Hepatocyte (in vitro differentiated cells): ENCODE data around the gene SPHK2.

Source experiments
- EZH2phosphoT487 ChIP-seq: fragments of 200-600 bp; sonication (generic); IDR thresholded peaks from one replicate; pipeline ENCODE4 v1.6.1; 2018; ENCODE audit warnings: antibody characterized with exemption, mild to moderate bottlenecking, low read depth, moderate library complexity; ENCODE audit not compliant: unreplicated experiment, severe bottlenecking
- TF ChIP-seq, protein P1 (sequence below): fragments of 200-600 bp; sonication (generic); IDR thresholded peaks from 2 replicates; pipeline ENCODE4 v1.5.1; 2016; ENCODE audit warnings: antibody characterized with exemption, mild to moderate bottlenecking; ENCODE audit not compliant: poor library complexity

- no peak for TF ChIP-seq EZH2phosphoT487
- TF ChIP-seq, protein P1, sequence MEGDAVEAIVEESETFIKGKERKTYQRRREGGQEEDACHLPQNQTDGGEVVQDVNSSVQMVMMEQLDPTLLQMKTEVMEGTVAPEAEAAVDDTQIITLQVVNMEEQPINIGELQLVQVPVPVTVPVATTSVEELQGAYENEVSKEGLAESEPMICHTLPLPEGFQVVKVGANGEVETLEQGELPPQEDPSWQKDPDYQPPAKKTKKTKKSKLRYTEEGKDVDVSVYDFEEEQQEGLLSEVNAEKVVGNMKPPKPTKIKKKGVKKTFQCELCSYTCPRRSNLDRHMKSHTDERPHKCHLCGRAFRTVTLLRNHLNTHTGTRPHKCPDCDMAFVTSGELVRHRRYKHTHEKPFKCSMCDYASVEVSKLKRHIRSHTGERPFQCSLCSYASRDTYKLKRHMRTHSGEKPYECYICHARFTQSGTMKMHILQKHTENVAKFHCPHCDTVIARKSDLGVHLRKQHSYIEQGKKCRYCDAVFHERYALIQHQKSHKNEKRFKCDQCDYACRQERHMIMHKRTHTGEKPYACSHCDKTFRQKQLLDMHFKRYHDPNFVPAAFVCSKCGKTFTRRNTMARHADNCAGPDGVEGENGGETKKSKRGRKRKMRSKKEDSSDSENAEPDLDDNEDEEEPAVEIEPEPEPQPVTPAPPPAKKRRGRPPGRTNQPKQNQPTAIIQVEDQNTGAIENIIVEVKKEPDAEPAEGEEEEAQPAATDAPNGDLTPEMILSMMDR = no peak
These were observed 58.9 kb downstream of the SPHK2 start for GRCh38 chr19:48678201-48678600.
